GM23338 (cell line): ENCODE data around the gene MPZ. TPM values are rescaled to one million over a fixed set of nuclear protein-coding genes. Genes with fewer than 3 reads are reported as not detected.

ENCODE experiments used
- ATAC-seq: fragments of 200-7000 bp; cut with Tn5 transposase; 3 replicates; pipeline ENCODE4 v1.9.1; 2020
- DNase-seq: peaks from one replicate; pipeline ENCODE4 v3.0.0-alpha.2; 2015; ENCODE audit warnings: low spot score
- H2AFZ ChIP-seq: fragments of 200-600 bp; sonication (generic); 2 replicates; pipeline ENCODE4 v1.8.0; 2016; ENCODE audit warnings: antibody characterized with exemption, mild to moderate bottlenecking, moderate library complexity
- H3F3A ChIP-seq: fragments of 200-600 bp; sonication (generic); replicated peaks from 2 replicates; pipeline ENCODE4 v1.8.0; 2017; ENCODE audit warnings: antibody characterized with exemption, mixed run types, low read depth
- H3K27ac ChIP-seq: fragments of 200-600 bp; sonication (generic); 2 replicates; pipeline ENCODE4 v1.6.1; 2016; ENCODE audit warnings: low read depth
- H3K27me3 ChIP-seq: fragments of 200-600 bp; sonication (generic); 2 replicates; pipeline ENCODE4 v1.8.0; 2016; ENCODE audit warnings: mild to moderate bottlenecking, mixed run types, moderate library complexity; ENCODE audit not compliant: insufficient read depth
- H3K36me3 ChIP-seq: fragments of 200-600 bp; sonication (generic); 2 replicates; pipeline ENCODE4 v1.8.0; 2016; ENCODE audit warnings: mild to moderate bottlenecking; ENCODE audit not compliant: insufficient read depth
- H3K4me1 ChIP-seq: fragments of 200-600 bp; sonication (generic); 2 replicates; pipeline ENCODE4 v1.8.0; 2016; ENCODE audit warnings: mild to moderate bottlenecking, moderate library complexity; ENCODE audit not compliant: insufficient read depth
- H3K4me2 ChIP-seq: fragments of 200-600 bp; sonication (generic); 2 replicates; pipeline ENCODE4 v1.7.1; 2017; ENCODE audit warnings: mixed run types
- H3K4me3 ChIP-seq: fragments of 200-600 bp; sonication (generic); 2 replicates; pipeline ENCODE4 v1.6.1; 2016; ENCODE audit warnings: mixed run types
- H3K79me2 ChIP-seq: fragments of 200-600 bp; sonication (generic); replicated peaks from 2 replicates; pipeline ENCODE4 v1.8.0; 2017; ENCODE audit warnings: mild to moderate bottlenecking; ENCODE audit not compliant: insufficient read depth
- H3K9me2 ChIP-seq: fragments of 200-600 bp; sonication (generic); 2 replicates; pipeline ENCODE4 v1.8.0; 2017; ENCODE audit not compliant: insufficient read depth
- H4K20me1 ChIP-seq: fragments of 200-600 bp; sonication (generic); replicated peaks from 2 replicates; pipeline ENCODE4 v1.8.0; 2017; ENCODE audit warnings: mild to moderate bottlenecking; ENCODE audit not compliant: insufficient read depth
- H3K27ac Mint-ChIP-seq: 2 replicates; pipeline ENCODE4 v1.8.0; 2020; ENCODE audit warnings: inconsistent platforms, mild to moderate bottlenecking, moderate library complexity, mixed read lengths
- H3K27me3 Mint-ChIP-seq: 3 replicates; pipeline ENCODE4 v1.8.0; 2022; ENCODE audit warnings: low read depth, mild to moderate bottlenecking, moderate library complexity, mixed read lengths, inconsistent platforms; ENCODE audit not compliant: insufficient read depth, poor library complexity
- H3K36me3 Mint-ChIP-seq: 3 replicates; pipeline ENCODE4 v1.8.0; 2021; ENCODE audit warnings: low read depth, mild to moderate bottlenecking, inconsistent platforms, moderate library complexity, mixed read lengths
- H3K4me1 Mint-ChIP-seq: 3 replicates; pipeline ENCODE4 v1.8.0; 2020; ENCODE audit warnings: mild to moderate bottlenecking, inconsistent platforms, mixed read lengths
- H3K4me3 Mint-ChIP-seq: 3 replicates; pipeline ENCODE4 v1.8.0; 2021; ENCODE audit warnings: moderate library complexity, mild to moderate bottlenecking, inconsistent platforms, mixed read lengths
- H3K9me3 Mint-ChIP-seq: 3 replicates; pipeline ENCODE4 v1.8.0; 2020; ENCODE audit warnings: moderate library complexity, mild to moderate bottlenecking, inconsistent platforms, mixed read lengths
- CREB1 ChIP-seq: fragments of 250-450 bp; sonication (Bioruptor Pico); IDR thresholded peaks from 2 replicates; pipeline ENCODE4 v1.5.0; 2020; ENCODE audit warnings: low read depth, mild to moderate bottlenecking, moderate library complexity
- EZH2 ChIP-seq: fragments of 200-600 bp; sonication (generic); IDR thresholded peaks from one replicate; pipeline ENCODE4 v1.8.0; 2017; ENCODE audit warnings: antibody characterized with exemption, mild to moderate bottlenecking, low read depth; ENCODE audit not compliant: unreplicated experiment
- EZH2phosphoT487 ChIP-seq: fragments of 200-600 bp; sonication (generic); IDR thresholded peaks from one replicate; pipeline ENCODE4 v1.8.1; 2018; ENCODE audit warnings: antibody characterized with exemption; ENCODE audit not compliant: unreplicated experiment
- JUNB ChIP-seq: IDR thresholded peaks from one replicate; pipeline ENCODE4 v1.6.1; 2016; ENCODE audit warnings: antibody characterized with exemption; ENCODE audit not compliant: unreplicated experiment
- NANOG ChIP-seq: IDR thresholded peaks from 2 replicates; pipeline ENCODE4 v1.6.1; 2016; ENCODE audit warnings: antibody characterized with exemption, borderline replicate concordance
- POLR2AphosphoS5 ChIP-seq: IDR thresholded peaks from 2 replicates; pipeline ENCODE4 v1.6.1; 2016; ENCODE audit warnings: antibody characterized with exemption, low read depth
- STAT1 ChIP-seq: IDR thresholded peaks from one replicate; pipeline ENCODE4 v1.6.1; 2016; ENCODE audit warnings: antibody characterized with exemption; ENCODE audit not compliant: unreplicated experiment
- ZNF114 ChIP-seq: fragments of 250-450 bp; sonication (Bioruptor Pico); IDR thresholded peaks from 2 replicates; pipeline ENCODE4 v1.5.0; 2020; ENCODE audit warnings: mild to moderate bottlenecking, moderate library complexity
- ZNF331 ChIP-seq: fragments of 250-450 bp; sonication (Bioruptor Pico); IDR thresholded peaks from 2 replicates; pipeline ENCODE4 v1.5.0; 2020; ENCODE audit warnings: low read depth, mild to moderate bottlenecking, moderate library complexity
- ZNF462 ChIP-seq: fragments of 250-450 bp; sonication (Bioruptor Pico); IDR thresholded peaks from 2 replicates; pipeline ENCODE4 v1.5.0; 2020; ENCODE audit warnings: mild to moderate bottlenecking, moderate library complexity
- polyA plus RNA-seq: library from polyadenylated mRNA; unstranded; fragments of >200 nt; fragmentation: Nextera tagmentation; extraction: Ambion mirVana; gene quantifications from 2 replicates; pipeline ENCODE4 v1.2.1, GENCODE V29; 2016
- total RNA-seq: library from RNA; depleted of rRNA; stranded (reverse); fragments of >200 nt; shearing (Covaris generic); gene quantifications from 2 replicates; pipeline ENCODE4 v1.2.3, GENCODE V29; 2014
- TF ChIP-seq, protein P1 (sequence below): IDR thresholded peaks from 2 replicates; pipeline ENCODE4 v1.6.1; 2016; ENCODE audit warnings: antibody characterized with exemption
- TF ChIP-seq, protein P2 (sequence below): IDR thresholded peaks from one replicate; pipeline ENCODE4 v1.6.1; 2018; ENCODE audit warnings: antibody characterized with exemption; ENCODE audit not compliant: unreplicated experiment
- TF ChIP-seq, protein P3 (sequence below), 2 experiments: fragments of 200-600 bp in 1 of 2; sonication (generic) in 1 of 2; conservative IDR thresholded peaks; 2 replicates each; pipeline versions ENCODE4 v1.5.1 to v1.6.1; 2016 to 2017; ENCODE audit warnings: antibody characterized with exemption in 2 of 2, low read depth in 2 of 2, mild to moderate bottlenecking in 2 of 2, moderate library complexity in 1 of 2

MPZ gene
- total and polyA plus RNA-seq, 2 experiments from 2014 or later = 1.9 to 4.0 TPM

DNA sequence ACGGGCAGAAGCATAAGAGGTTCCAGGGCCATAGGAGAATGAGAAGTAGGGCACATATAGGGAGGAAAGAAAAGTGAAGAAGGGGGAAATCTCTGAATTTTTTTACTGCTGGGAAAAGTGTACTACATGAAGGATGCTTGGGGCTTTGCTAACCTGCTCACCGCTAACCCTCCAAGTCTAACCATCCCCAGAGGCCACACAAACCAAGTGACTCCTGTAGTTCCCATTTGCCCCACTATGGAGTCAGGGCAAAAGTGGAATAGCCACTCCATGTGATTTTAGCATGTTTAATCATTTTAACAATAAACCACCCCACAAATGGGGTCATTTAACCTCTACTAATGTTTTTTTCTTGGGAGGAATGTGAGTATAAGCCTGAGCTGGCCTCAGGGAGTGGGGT is 24.7 kb downstream of the MPZ start:
- H3K27ac Mint-ChIP-seq = no peak overlapping the region
- ATAC-seq = peak; percentile 74

More for the DNA sequence above, 24.7 kb downstream of the MPZ start:
- Histone ChIP-seq H3K4me3 (no peak overlapping the region), H3K79me2 (no peaks in the 10 kb centered on the region), H3K4me2 (0 out of 2 replicates have a peak overlapping the region, but pooled peaks have one; percentile 39), H2AFZ (peak overlapping the region; percentile 85), H4K20me1 (no peaks in the 10 kb centered on the region), H3K9me2 (no peaks in the 10 kb centered on the region), H3F3A (0 out of 2 replicates have a peak, but pooled peaks cover 4% of the 10 kb centered on the region), H3K36me3 (no peaks in the 10 kb centered on the region), H3K27ac (peak overlapping the region; percentile 14), H3K27me3 (no peaks in the 10 kb centered on the region), H3K4me1 (0 out of 2 replicates have a peak, but pooled peaks cover 7% of the 10 kb centered on the region)
- Mint-ChIP-seq H3K36me3 (peaks cover 6% of the 10 kb centered on the region), H3K4me3 (no peak overlapping the region), H3K9me3 (peaks cover 9% of the 10 kb centered on the region; the same call in 2 of the 3 replicates), H3K4me1 (peaks cover 10% of the 10 kb centered on the region), H3K27me3 (no peaks in the 10 kb centered on the region)
- no peak for DNase-seq
- TF ChIP-seq STAT1 = no peak
- TF ChIP-seq POLR2AphosphoS5 = no peak
- TF ChIP-seq, protein P1, sequence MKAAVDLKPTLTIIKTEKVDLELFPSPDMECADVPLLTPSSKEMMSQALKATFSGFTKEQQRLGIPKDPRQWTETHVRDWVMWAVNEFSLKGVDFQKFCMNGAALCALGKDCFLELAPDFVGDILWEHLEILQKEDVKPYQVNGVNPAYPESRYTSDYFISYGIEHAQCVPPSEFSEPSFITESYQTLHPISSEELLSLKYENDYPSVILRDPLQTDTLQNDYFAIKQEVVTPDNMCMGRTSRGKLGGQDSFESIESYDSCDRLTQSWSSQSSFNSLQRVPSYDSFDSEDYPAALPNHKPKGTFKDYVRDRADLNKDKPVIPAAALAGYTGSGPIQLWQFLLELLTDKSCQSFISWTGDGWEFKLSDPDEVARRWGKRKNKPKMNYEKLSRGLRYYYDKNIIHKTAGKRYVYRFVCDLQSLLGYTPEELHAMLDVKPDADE = no peak
- TF ChIP-seq, protein P2, sequence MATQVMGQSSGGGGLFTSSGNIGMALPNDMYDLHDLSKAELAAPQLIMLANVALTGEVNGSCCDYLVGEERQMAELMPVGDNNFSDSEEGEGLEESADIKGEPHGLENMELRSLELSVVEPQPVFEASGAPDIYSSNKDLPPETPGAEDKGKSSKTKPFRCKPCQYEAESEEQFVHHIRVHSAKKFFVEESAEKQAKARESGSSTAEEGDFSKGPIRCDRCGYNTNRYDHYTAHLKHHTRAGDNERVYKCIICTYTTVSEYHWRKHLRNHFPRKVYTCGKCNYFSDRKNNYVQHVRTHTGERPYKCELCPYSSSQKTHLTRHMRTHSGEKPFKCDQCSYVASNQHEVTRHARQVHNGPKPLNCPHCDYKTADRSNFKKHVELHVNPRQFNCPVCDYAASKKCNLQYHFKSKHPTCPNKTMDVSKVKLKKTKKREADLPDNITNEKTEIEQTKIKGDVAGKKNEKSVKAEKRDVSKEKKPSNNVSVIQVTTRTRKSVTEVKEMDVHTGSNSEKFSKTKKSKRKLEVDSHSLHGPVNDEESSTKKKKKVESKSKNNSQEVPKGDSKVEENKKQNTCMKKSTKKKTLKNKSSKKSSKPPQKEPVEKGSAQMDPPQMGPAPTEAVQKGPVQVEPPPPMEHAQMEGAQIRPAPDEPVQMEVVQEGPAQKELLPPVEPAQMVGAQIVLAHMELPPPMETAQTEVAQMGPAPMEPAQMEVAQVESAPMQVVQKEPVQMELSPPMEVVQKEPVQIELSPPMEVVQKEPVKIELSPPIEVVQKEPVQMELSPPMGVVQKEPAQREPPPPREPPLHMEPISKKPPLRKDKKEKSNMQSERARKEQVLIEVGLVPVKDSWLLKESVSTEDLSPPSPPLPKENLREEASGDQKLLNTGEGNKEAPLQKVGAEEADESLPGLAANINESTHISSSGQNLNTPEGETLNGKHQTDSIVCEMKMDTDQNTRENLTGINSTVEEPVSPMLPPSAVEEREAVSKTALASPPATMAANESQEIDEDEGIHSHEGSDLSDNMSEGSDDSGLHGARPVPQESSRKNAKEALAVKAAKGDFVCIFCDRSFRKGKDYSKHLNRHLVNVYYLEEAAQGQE = no peak
- TF ChIP-seq ZNF462 (CRISPR knock-in tag) = no peak
- TF ChIP-seq ZNF114 = no peak
- no peak for TF ChIP-seq EZH2phosphoT487
- TF ChIP-seq CREB1 = no peak
- no peak for TF ChIP-seq NANOG
- TF ChIP-seq JUNB = no peak
- TF ChIP-seq ZNF331 (CRISPR knock-in tag) = no peak
- TF ChIP-seq, protein P3, sequence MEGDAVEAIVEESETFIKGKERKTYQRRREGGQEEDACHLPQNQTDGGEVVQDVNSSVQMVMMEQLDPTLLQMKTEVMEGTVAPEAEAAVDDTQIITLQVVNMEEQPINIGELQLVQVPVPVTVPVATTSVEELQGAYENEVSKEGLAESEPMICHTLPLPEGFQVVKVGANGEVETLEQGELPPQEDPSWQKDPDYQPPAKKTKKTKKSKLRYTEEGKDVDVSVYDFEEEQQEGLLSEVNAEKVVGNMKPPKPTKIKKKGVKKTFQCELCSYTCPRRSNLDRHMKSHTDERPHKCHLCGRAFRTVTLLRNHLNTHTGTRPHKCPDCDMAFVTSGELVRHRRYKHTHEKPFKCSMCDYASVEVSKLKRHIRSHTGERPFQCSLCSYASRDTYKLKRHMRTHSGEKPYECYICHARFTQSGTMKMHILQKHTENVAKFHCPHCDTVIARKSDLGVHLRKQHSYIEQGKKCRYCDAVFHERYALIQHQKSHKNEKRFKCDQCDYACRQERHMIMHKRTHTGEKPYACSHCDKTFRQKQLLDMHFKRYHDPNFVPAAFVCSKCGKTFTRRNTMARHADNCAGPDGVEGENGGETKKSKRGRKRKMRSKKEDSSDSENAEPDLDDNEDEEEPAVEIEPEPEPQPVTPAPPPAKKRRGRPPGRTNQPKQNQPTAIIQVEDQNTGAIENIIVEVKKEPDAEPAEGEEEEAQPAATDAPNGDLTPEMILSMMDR (conservative IDR thresholded peaks at IDR 0.05; ENCODE audit: low read depth in 2 of 2) = no peak
- TF ChIP-seq EZH2 = no peak
